ENCODE data around the gene SUN1. TPM values are rescaled to one million over a fixed set of nuclear protein-coding genes. Genes with fewer than 3 reads are reported as not detected.

The SUN1 gene
- total and polyA plus RNA-seq, 7 donors: 23.4 to 130 (median 108) TPM

- peak; percentile 99 for DNase-seq
- H3K9me3 ChIP-seq: no peaks in the 10 kb centered on the region
- TF ChIP-seq POLR2A (IDR thresholded peaks at IDR 0.05) (peak; percentile 52 to 59), EP300 (IDR thresholded peaks at IDR 0.05) (no peak), CTCF (IDR thresholded peaks at IDR 0.05) (peak in 1 of 4 experiments; percentile 14), POLR2AphosphoS5 (IDR thresholded peaks at IDR 0.05) (peak; percentile 80 to 91 (median 86))
- H3K27ac ChIP-seq: peak within 1 kb of the TSS; percentile 89 to 95 (median 90)
- peaks cover 7 to 22% (median 12%) of the 10 kb centered on the region in 4 donors for H3K36me3 ChIP-seq
- intact Hi-C loops (cut with DNase I): loop anchor here (5.0 to 10.0 kb wide), 3 partner anchors 76 to 552 kb away; partner anchors contain the start of genes ADAP1 and PDGFA
- no peaks in the 10 kb centered on the region for H3K27me3 ChIP-seq
- H3K4me3 ChIP-seq: peak within 1 kb of the TSS; percentile 85 to 92 (median 88)
- WGBS, 2 donors: 0 to 1% methylated on average over 129 of the region's 129 CpGs
- peaks cover 0 to 77% (median 69%) of the 10 kb centered on the region in 4 donors for H3K4me1 ChIP-seq
Measured at GRCh38 chr7:876077-876971, 44.0 kb downstream of the SUN1 start, which contains the start of gene GET4. Gene GET4 (plus strand): TSS chr7:876554. CDS start chr7:876646, 92 bp downstream.

GRCh38 chr7:876972-877311 is 44.7 kb downstream of the SUN1 start:
- H3K27ac ChIP-seq: peak overlapping the region; percentile 89 to 95 (median 90)
- WGBS, 2 donors: 1 to 2% methylated on average over 26 of the region's 26 CpGs
- peaks cover 0 to 77% (median 69%) of the 10 kb centered on the region in 4 donors for H3K4me1 ChIP-seq
- intact Hi-C loops (cut with DNase I): loop anchor here (5.0 to 10.0 kb wide), 3 partner anchors 75 to 552 kb away; partner anchors contain the start of genes ADAP1 and PDGFA
- H3K9me3 ChIP-seq: no peaks in the 10 kb centered on the region
- H3K27me3 ChIP-seq: no peaks in the 10 kb centered on the region
- peak; percentile 81 for DNase-seq
- H3K4me3 ChIP-seq: peak overlapping the region; percentile 85 to 92 (median 88)
- peaks cover 7 to 16% (median 10%) of the 10 kb centered on the region in 4 donors for H3K36me3 ChIP-seq
- no peak for TF ChIP-seq POLR2A (IDR thresholded peaks at IDR 0.05)
- TF ChIP-seq CTCF (IDR thresholded peaks at IDR 0.05): no peak
- no peak for TF ChIP-seq POLR2AphosphoS5 (IDR thresholded peaks at IDR 0.05)
- no peak for TF ChIP-seq EP300 (IDR thresholded peaks at IDR 0.05)

GRCh38 chr7:877312-878232 is 45.3 kb downstream of the SUN1 start:
- Histone ChIP-seq H3K27ac (peak overlapping the region; percentile 89 to 95 (median 90)), H3K9me3 (no peaks in the 10 kb centered on the region), H3K4me3 (peak overlapping the region; percentile 85 to 92 (median 88)), H3K4me1 (peaks cover 0 to 79% (median 71%) of the 10 kb centered on the region in 4 donors), H3K27me3 (no peaks in the 10 kb centered on the region), H3K36me3 (peaks cover 2 to 10% (median 5%) of the 10 kb centered on the region in 4 donors)
- WGBS, 2 donors: 6 to 11% methylated on average over 47 of the region's 47 CpGs
- DNase-seq: no peak
- TF ChIP-seq EP300 (IDR thresholded peaks at IDR 0.05): no peak
- intact Hi-C loops (cut with DNase I): loop anchor here (5.0 to 10.0 kb wide), 3 partner anchors 75 to 553 kb away; partner anchors contain the start of genes ADAP1 and PDGFA

GRCh38 chr7:879093-879492 is 46.8 kb downstream of the SUN1 start:
- Histone ChIP-seq H3K9me3 (no peaks in the 10 kb centered on the region), H3K36me3 (peaks cover 0 to 7% (median 2%) of the 10 kb centered on the region in 4 donors), H3K4me1 (peaks cover 0 to 79% (median 71%) of the 10 kb centered on the region in 4 donors), H3K4me3 (no peak overlapping the region), H3K27me3 (no peaks in the 10 kb centered on the region), H3K27ac (peak overlapping the region in 2 of 4 donors; percentile 89 to 95)
- 90 to 92% methylated on average over 15 of the region's 15 CpGs for WGBS, 2 donors
- no peak for DNase-seq
- no peak for TF ChIP-seq CTCF (IDR thresholded peaks at IDR 0.05)
- TF ChIP-seq POLR2A (IDR thresholded peaks at IDR 0.05): no peak
- TF ChIP-seq POLR2AphosphoS5 (IDR thresholded peaks at IDR 0.05): no peak
- TF ChIP-seq EP300 (IDR thresholded peaks at IDR 0.05): no peak
- intact Hi-C loops (cut with DNase I): loop anchor here (5.0 to 10.0 kb wide), 3 partner anchors 73 to 554 kb away; partner anchors contain the start of genes ADAP1 and PDGFA
